NCI-H1694 (cell line): Measurements from ENCODE around the gene PHLDB2.
"Not testable (repeated sequence)": the region's sequence is repeated elsewhere in the genome, so short reads cannot be mapped to it uniquely, and the experiment has no call there.

ENCODE experiments used
- DNase-seq: peaks from one replicate; lab custom pipeline; 2025; lab: John Stamatoyannopoulos, UW

Gene PHLDB2

DNA sequence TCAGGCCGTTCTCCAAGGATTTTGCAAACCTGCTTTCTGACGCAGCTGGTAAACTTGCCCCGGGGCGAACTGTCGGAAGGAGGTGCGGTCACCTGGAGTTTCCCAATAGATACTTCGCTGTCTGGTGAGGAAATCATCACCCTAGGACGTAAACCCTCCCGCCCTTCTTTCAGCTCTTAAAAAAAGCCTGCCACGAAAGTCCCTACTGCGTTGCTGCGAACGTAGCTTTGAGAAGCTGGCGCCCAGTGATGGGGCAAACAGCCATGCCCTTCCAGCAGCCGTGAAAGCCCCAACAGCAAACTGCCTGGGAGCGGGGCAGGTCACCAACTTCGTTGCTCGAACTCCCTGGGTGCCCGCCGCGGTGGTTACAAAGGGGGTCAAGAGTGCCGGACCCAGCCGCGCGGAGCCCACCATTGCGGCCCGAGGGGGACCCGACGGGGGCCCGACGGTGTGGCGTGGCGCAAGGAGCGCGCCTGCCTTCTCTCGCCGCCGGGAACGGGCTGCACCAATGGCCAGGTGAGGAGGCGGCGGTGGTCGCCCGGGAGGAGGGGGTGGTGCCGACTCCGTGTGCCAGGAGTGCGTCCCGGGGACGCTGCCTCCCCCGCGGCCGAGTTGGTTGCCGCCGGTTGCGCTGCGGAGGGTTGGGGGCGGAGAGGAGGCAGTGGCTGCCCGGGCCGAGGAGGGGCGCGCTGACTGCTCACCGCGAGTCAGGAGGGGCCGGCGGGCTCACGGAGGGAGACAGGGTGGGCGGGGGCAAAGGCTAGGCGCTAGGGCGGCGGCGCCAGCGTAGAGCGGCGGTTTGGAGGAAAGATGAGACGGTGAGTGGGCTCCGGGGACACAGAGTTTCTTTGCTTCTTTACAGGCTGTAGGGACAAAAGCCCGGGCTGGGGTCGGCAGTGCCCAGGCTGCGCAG is at the start of gene PHLDB2:
Gene PHLDB2, plus strand, starts transcription at position 205 of the 913 bp plus-strand sequence. CDS start 24,813 bp downstream, outside the sequence.
- DNase-seq: peak; percentile 66

GRCh38 chr3:111810909-111811308 is 48.2 kb upstream of the PHLDB2 start:
- DNase-seq: no peak

GRCh38 chr3:111811811-111812210 is 47.3 kb upstream of the PHLDB2 start:
- no peak for DNase-seq

DNA sequence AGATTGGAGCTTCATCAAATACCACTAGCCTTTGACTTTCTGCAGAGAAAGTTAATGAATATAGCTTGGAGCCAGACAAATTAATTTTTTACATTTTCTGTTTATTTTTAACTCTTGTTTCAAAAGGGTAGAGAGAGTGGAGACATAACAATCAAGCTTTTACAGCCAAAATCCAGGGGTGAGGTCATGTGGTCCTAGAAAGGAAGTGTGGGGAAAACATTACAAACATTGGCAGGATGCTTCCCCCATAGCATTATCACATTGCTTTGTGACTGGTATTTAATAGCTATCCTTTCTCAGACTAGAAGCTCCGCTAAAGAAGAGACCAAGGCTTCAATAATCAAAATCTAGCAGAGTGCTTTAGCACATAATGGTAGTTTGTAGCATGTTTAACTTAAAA is 46.4 kb upstream of the PHLDB2 start:
- DNase-seq: no peak

- no peak for DNase-seq
Observed at GRCh38 chr3:111813441-111813840, 45.6 kb upstream of the PHLDB2 start.

- DNase-seq: no peak
Observed at GRCh38 chr3:111813979-111814378, 45.1 kb upstream of the PHLDB2 start.

GRCh38 chr3:111816771-111817170 is 42.3 kb upstream of the PHLDB2 start:
- not testable (repeated sequence) for DNase-seq

- DNase-seq: no peak
Observed at GRCh38 chr3:111819927-111820326, 39.1 kb upstream of the PHLDB2 start.

DNA sequence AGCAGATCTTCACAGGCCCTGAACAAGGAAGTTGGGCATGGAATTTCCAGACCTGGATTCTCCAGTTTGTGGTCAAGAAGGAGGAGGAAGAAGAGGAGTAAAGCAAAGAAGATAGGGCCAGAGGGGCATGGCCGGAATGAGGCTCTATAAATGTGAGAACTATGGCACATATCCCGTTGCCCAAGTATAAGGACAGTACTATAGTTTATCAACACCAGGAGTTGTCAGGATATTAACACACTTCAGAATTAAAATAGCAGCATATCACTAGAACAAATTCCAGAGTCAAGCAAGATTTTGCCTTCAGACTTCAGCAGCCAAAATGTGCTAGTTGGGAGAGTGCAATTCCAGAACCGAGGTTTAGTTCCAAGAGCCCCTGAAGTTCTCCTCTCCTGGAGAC is 38.4 kb upstream of the PHLDB2 start:
- no peak for DNase-seq

DNA sequence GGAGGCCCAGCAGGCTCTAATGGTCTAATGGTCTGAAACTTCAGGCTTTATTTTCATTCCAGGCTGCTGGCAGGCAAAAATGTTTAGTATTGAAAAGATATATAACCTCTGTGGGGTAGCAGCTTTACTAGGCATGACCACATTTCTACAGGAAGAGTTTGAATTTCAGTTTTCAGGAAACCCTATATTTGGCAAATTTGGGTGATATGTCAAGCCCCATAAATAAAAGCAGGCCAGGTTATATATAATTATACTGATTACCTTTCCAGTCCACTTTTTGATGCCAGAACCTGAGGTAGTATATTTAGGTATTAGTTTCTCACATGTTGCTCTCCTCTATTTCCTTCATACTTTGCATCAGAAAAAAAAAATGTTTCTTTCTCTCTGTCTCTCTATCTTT is 37.2 kb upstream of the PHLDB2 start:
- DNase-seq: no peak

DNA sequence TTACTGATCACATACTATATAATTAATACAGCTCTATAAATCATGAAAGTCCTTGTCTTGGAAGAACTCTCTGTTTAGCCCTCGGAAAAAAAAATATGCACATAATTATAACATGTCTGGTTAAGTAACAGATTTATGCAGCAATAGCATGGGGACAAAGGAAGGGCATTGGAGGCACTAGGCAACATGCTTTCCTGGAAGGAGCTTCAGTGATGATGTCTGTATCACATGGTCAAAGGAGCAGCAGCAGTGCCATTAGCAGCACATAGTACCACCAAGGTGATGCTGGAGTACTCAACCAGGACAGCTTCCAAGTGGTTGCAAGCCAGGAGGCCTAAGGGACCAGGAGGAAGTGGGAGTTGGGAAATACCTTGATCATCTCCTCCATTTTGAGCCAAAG is 36.3 kb upstream of the PHLDB2 start:
- DNase-seq: no peak

- DNase-seq: no peak
Observed at GRCh38 chr3:111823341-111823855, 35.7 kb upstream of the PHLDB2 start.

DNA sequence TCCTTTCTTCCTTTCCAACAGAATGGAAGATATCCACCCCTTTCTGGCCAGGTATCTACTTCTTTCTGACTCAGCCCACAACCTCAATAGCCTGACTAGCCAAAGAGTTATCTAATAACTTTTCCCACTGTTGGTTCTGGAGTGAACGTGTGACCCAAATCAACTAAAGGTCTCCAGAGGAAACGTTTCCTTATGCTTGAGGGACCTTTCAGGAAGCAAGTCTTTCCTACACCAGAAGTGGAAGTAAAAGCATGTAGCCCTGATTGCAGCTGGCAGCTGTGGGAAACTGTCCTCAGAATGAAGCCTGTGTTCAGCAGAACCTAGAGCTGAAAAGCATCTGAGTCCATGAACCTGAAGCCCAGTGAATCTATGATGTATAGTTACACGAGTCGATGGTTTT is 34.7 kb upstream of the PHLDB2 start:
- no peak for DNase-seq

DNA sequence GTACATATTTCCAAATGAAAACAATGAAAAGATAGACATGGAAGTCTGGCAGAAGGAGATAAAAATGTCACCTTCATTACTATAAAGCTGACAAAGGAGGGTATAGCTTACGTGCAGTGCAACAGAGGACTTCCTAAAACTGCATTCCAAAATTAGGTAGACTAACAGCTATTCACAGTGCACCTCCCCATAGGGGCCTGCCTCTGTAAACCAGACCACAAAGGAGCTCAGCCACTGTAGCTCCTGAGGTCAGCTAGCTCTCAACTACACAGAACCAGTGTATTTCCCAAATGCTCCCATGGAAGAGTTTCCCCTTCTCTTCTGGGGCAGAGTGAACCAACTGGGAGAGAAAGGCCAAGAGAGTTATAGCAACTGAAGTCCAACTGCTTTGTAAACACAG is 31.2 kb upstream of the PHLDB2 start:
- no peak for DNase-seq

GRCh38 chr3:111828530-111828929 is 30.5 kb upstream of the PHLDB2 start:
- DNase-seq: no peak

- no peak for DNase-seq
Observed at GRCh38 chr3:111829023-111829422, 30.0 kb upstream of the PHLDB2 start.

DNA sequence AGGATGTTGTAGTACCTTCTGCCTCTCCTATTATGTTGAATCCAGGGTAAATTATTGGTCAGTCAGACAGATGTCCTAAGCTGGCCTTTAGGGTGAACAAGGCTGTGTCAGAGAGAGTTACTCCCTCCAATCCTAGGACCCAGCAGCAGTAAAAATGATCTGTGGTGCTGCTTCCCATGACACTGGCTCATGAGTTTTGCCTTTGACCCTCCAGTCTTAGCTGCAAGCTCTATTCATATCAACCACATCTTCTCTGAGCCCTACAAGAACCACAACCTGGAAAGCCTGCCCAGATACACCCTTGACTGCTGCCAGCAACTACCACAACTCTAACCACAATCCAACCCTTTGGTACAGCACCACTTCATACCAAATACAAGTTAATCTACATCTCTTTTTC is 27.2 kb upstream of the PHLDB2 start:
- no peak for DNase-seq

DNA sequence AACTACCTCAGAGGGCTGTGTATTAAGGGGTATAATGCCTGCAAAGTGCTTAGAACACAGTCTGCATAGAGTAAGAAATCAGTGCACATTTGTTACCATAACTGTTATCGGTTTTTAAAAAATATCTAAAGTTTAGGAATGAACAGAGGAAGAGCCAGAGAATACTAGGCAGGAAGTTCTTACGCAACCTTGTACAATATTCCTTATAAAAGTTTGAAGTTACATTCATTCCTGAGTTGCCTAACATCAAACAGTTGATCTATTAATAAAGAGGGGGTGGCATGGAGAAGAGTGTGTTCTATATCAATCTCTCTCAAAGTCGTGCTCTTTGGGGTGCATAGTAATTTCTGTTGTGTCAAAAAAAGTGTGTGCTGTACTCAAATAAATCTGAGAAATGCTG is 22.0 kb upstream of the PHLDB2 start:
- DNase-seq: no peak

- DNase-seq: no peak
Observed at GRCh38 chr3:111838133-111838532, 20.9 kb upstream of the PHLDB2 start.

DNA sequence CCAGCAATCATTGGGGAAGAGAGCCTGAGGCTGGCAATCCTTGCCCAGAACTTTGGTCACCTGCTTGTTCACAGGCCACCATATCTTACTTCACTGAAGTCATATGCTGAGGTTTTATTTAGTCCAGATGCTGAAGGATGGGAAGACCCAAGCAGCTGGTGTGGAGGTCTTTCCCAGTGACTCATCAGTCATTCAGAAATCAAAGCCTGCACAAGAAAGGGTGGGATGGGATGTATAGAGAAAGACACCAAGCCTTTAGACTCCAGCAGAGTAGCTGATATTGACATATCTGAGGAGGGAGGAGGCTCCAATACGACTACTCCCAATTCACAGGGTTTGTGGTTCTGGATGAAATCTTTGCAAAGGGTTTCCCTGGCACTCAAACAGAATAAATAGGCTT is 13.0 kb upstream of the PHLDB2 start:
- no peak for DNase-seq

DNA sequence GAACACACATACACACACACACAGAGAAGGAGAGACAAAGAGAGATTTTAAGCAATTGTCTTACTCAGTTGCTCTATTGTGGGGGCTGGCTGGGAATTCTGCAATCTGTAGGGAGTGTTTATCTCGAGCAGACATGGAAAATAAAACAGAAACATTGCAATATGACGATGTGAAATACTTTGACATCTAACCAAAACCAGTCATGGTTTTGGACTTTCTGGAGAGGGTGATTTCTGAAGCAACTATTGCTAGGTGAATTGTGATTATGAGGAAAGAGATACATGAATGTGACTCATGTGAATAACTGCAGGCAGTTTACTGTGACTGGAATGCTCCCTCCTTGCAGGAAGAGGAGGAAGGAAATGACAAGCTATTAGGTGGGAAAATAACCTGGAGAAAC is 12.3 kb upstream of the PHLDB2 start:
- no peak for DNase-seq

GRCh38 chr3:111848283-111848682 is 10.8 kb upstream of the PHLDB2 start:
- no peak for DNase-seq

DNA sequence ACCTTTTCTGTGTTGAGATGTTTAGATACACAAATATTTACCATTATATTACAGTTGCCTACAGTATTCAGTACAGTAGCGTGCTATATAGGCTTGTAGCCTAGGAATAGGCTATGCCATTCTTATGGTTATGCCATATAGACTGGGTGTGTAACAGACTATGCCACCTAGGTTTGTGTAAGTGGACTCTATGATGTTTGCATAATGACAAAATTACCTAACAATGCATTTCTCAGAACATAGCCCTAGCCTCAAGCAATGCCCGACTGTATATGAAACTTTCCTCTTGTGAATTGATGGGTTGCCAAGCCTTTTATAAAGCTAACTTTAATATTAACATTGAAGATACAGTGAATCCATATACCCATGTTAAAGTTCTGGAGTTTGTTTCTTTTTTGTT is 10.3 kb upstream of the PHLDB2 start:
- DNase-seq: no peak

- DNase-seq: no peak
Observed at GRCh38 chr3:111850537-111850936, 8.5 kb upstream of the PHLDB2 start.
